H9 (cell line): ENCODE measurements around the gene LONP2. TPM values are rescaled to one million over a fixed set of nuclear protein-coding genes. Genes with fewer than 3 reads are reported as not detected.

ENCODE experiments used
- DNase-seq: peaks from one replicate; pipeline ENCODE4 v3.0.0-alpha.2; 2017
- H2AFZ ChIP-seq: one replicate; pipeline ENCODE4 v1.6.1; 2013; ENCODE audit warnings: mild to moderate bottlenecking, low read length, control low read depth, moderate library complexity
- H2AK5ac ChIP-seq: 2 replicates; pipeline ENCODE4 v1.6.1; 2013; ENCODE audit warnings: low read length, control low read depth, mixed read lengths; ENCODE audit not compliant: insufficient read length
- H2BK120ac ChIP-seq: one replicate; pipeline ENCODE4 v1.6.1; 2013; ENCODE audit warnings: low read depth, mild to moderate bottlenecking, low read length, control low read depth, inconsistent platforms; ENCODE audit not compliant: poor library complexity, severe bottlenecking
- H2BK12ac ChIP-seq: 2 replicates; pipeline ENCODE4 v1.6.1; 2013; ENCODE audit warnings: low read length, control low read depth, mixed read lengths, low read depth; ENCODE audit not compliant: insufficient read length
- H2BK15ac ChIP-seq: 2 replicates; pipeline ENCODE4 v1.6.1; 2013; ENCODE audit warnings: low read depth, low read length, control low read depth
- H2BK20ac ChIP-seq: one replicate; pipeline ENCODE4 v1.6.1; 2013; ENCODE audit warnings: low read depth, mild to moderate bottlenecking, low read length, control low read depth, inconsistent platforms; ENCODE audit not compliant: poor library complexity, severe bottlenecking
- H2BK5ac ChIP-seq: 2 replicates; pipeline ENCODE4 v1.6.1; 2013; ENCODE audit warnings: low read length, control low read depth, mixed read lengths; ENCODE audit not compliant: insufficient read length
- H3K14ac ChIP-seq: 2 replicates; pipeline ENCODE4 v1.6.1; 2013; ENCODE audit warnings: low read length, control low read depth; ENCODE audit not compliant: insufficient read depth
- H3K18ac ChIP-seq: 2 replicates; pipeline ENCODE4 v1.6.1; 2013; ENCODE audit warnings: low read depth, mild to moderate bottlenecking, mixed read lengths, low read length, control low read depth; ENCODE audit not compliant: insufficient read length
- H3K23ac ChIP-seq: 2 replicates; pipeline ENCODE4 v1.6.1; 2013; ENCODE audit warnings: low read length, control low read depth, mixed read lengths, low read depth; ENCODE audit not compliant: insufficient read length
- H3K23me2 ChIP-seq: 2 replicates; pipeline ENCODE4 v1.6.1; 2013; ENCODE audit warnings: low read depth, mild to moderate bottlenecking, mixed read lengths, low read length, control low read depth; ENCODE audit not compliant: insufficient read length, poor library complexity, severe bottlenecking
- H3K27ac ChIP-seq: 2 replicates; pipeline ENCODE4 v1.5.1; 2013; ENCODE audit warnings: low read length, control low read depth, mixed read lengths, low read depth; ENCODE audit not compliant: insufficient read length
- H3K27me3 ChIP-seq: 2 replicates; pipeline ENCODE4 v1.6.1; 2013; ENCODE audit warnings: low read length, control low read depth, inconsistent platforms; ENCODE audit not compliant: insufficient read depth
- H3K4ac ChIP-seq: 2 replicates; pipeline ENCODE4 v1.6.1; 2013; ENCODE audit warnings: low read depth, mild to moderate bottlenecking, control low read depth, inconsistent platforms, low read length, moderate library complexity
- H3K4me1 ChIP-seq: 2 replicates; pipeline ENCODE4 v1.6.1; 2013; ENCODE audit warnings: low read length, control low read depth, inconsistent platforms; ENCODE audit not compliant: insufficient read depth
- H3K4me2 ChIP-seq: 2 replicates; pipeline ENCODE4 v1.6.1; 2013; ENCODE audit warnings: low read length, control low read depth, mixed read lengths; ENCODE audit not compliant: insufficient read length, insufficient read depth
- H3K56ac ChIP-seq: 2 replicates; pipeline ENCODE4 v1.6.1; 2013; ENCODE audit warnings: low read depth, mild to moderate bottlenecking, mixed read lengths, low read length, control low read depth; ENCODE audit not compliant: insufficient read length
- H3K79me1 ChIP-seq: 2 replicates; pipeline ENCODE4 v1.6.1; 2013; ENCODE audit warnings: low read depth, mild to moderate bottlenecking, moderate library complexity, low read length, control low read depth, inconsistent platforms; ENCODE audit not compliant: insufficient read depth, poor library complexity, severe bottlenecking
- H3K79me2 ChIP-seq: 2 replicates; pipeline ENCODE4 v1.6.1; 2013; ENCODE audit warnings: low read length, control low read depth, inconsistent platforms; ENCODE audit not compliant: insufficient read depth
- H3K9ac ChIP-seq: 2 replicates; pipeline ENCODE4 v1.6.1; 2013; ENCODE audit warnings: low read length, control low read depth, mixed read lengths; ENCODE audit not compliant: insufficient read length; ENCODE audit errors: extremely low read depth
- H3K9me3 ChIP-seq: one replicate; pipeline ENCODE4 v1.6.1; 2013; ENCODE audit warnings: low read depth, low read length, inconsistent platforms; ENCODE audit not compliant: control insufficient read depth
- H3T11ph ChIP-seq: one replicate; pipeline ENCODE4 v1.6.1; 2013; ENCODE audit warnings: mild to moderate bottlenecking, low read length, control low read depth, inconsistent platforms
- H4K20me1 ChIP-seq: one replicate; pipeline ENCODE4 v1.6.1; 2013; ENCODE audit not compliant: control insufficient read depth, insufficient read length, insufficient read depth
- H4K5ac ChIP-seq: 2 replicates; pipeline ENCODE4 v1.6.1; 2013; ENCODE audit warnings: low read depth, mild to moderate bottlenecking, mixed read lengths, low read length, control low read depth; ENCODE audit not compliant: insufficient read length
- H4K8ac ChIP-seq: replicated peaks from 2 replicates; pipeline ENCODE4 v1.6.1; 2013; ENCODE audit warnings: low read length, control low read depth, mixed read lengths, low read depth; ENCODE audit not compliant: insufficient read length
- H4K91ac ChIP-seq: 2 replicates; pipeline ENCODE4 v1.6.1; 2013; ENCODE audit warnings: low read depth, mild to moderate bottlenecking, moderate library complexity, mixed read lengths, low read length, control low read depth; ENCODE audit not compliant: insufficient read length
- H3K27ac Mint-ChIP-seq, 3 experiments: 2 replicates in 2 of 3; 3 replicates in 1 of 3; pipeline ENCODE4 v1.8.0; 2020 to 2021; ENCODE audit warnings: mixed read lengths in 3 of 3, mild to moderate bottlenecking in 1 of 3, moderate library complexity in 1 of 3
- H3K27me3 Mint-ChIP-seq: 2 replicates; pipeline ENCODE4 v1.8.0; 2021; ENCODE audit warnings: low read depth, mild to moderate bottlenecking, moderate library complexity, mixed read lengths
- H3K36me3 Mint-ChIP-seq, 3 experiments: 2 replicates in 2 of 3; 3 replicates in 1 of 3; pipeline ENCODE4 v1.8.0; 2020 to 2021; ENCODE audit warnings: low read depth in 3 of 3, mixed read lengths in 3 of 3; ENCODE audit not compliant: insufficient read depth in 1 of 3
- H3K4me1 Mint-ChIP-seq, 2 experiments: 2 replicates each; pipeline ENCODE4 v1.8.0; 2020; ENCODE audit warnings: mixed read lengths in 2 of 2
- H3K4me3 Mint-ChIP-seq, 2 experiments: 2 replicates in 1 of 2; 3 replicates in 1 of 2; pipeline ENCODE4 v1.8.0; 2020 to 2021; ENCODE audit warnings: mild to moderate bottlenecking in 2 of 2, mixed read lengths in 2 of 2, moderate library complexity in 1 of 2
- H3K9me3 Mint-ChIP-seq, 2 experiments: 2 replicates in 1 of 2; 3 replicates in 1 of 2; pipeline ENCODE4 v1.8.0; 2020; ENCODE audit warnings: mild to moderate bottlenecking in 2 of 2, mixed read lengths in 2 of 2, moderate library complexity in 1 of 2
- CTCF ChIP-seq: fragments of 200-600 bp; sonication (generic); conservative IDR thresholded peaks from 3 replicates; pipeline ENCODE4 v1.8.0; 2021; ENCODE audit warnings: antibody characterized with exemption, mild to moderate bottlenecking
- WGBS: extraction: QIAGEN DNeasy Blood & Tissue Kit; methylation state at CpG from one replicate; pipeline ENCODE4 v1.1.7; 2013; ENCODE audit warnings: missing lambda C conversion rate, low lambda C conversion rate, mixed read lengths; ENCODE audit not compliant: insufficient read length; ENCODE audit errors: extremely low coverage; 5-methylcytosine and 5-hydroxymethylcytosine counted together
- total RNA-seq: library from RNA; stranded (reverse); gene quantifications from 2 replicates; pipeline ENCODE4 v1.2.1, GENCODE V29; 2021

The LONP2 gene
- total RNA-seq, 1 experiment from 2014 or later, result 27.8 TPM

- H3K9me3 ChIP-seq, result no peaks in the 10 kb centered on the region
- H3K27ac Mint-ChIP-seq, result no peak overlapping the region
- no peak overlapping the region for H3K4ac ChIP-seq
- H3K14ac ChIP-seq, result no peak overlapping the region
- H3K79me1 ChIP-seq, result no peaks in the 10 kb centered on the region
- no peaks in the 10 kb centered on the region for H3K27me3 Mint-ChIP-seq
- WGBS, result no CpG with 5 or more reads among the region's 5 CpGs
- no peak overlapping the region for H4K91ac ChIP-seq
- no peaks in the 10 kb centered on the region for H3K4me1 ChIP-seq
- H4K20me1 ChIP-seq, result no peaks in the 10 kb centered on the region
- no peak overlapping the region for H3K4me3 Mint-ChIP-seq
- no peak overlapping the region for H2BK20ac ChIP-seq
- no peaks in the 10 kb centered on the region for H3K79me2 ChIP-seq
- TF ChIP-seq CTCF, result no peak
- H3K4me2 ChIP-seq, result no peak overlapping the region
- H2BK5ac ChIP-seq, result no peak overlapping the region
- H3K18ac ChIP-seq, result no peak overlapping the region
- H2AFZ ChIP-seq, result no peak overlapping the region
- no peak overlapping the region for H2BK15ac ChIP-seq
- no peak overlapping the region for H3K9ac ChIP-seq
- no peak overlapping the region for H3K56ac ChIP-seq
- no peak overlapping the region for H4K5ac ChIP-seq
- no peak overlapping the region for H3K23ac ChIP-seq
- peaks cover 0 to 11% of the 10 kb centered on the region in 2 experiments; a peak in 2 of 4 replicates for H3K4me1 Mint-ChIP-seq
- no peak overlapping the region for H3K27ac ChIP-seq
- DNase-seq, result no peak
- no peak overlapping the region for H3T11ph ChIP-seq
- no peaks in the 10 kb centered on the region for H3K27me3 ChIP-seq
- no peak overlapping the region for H4K8ac ChIP-seq
- no peak overlapping the region for H2BK12ac ChIP-seq
- no peaks in the 10 kb centered on the region for H3K23me2 ChIP-seq
- no peak overlapping the region for H2AK5ac ChIP-seq
- H3K36me3 Mint-ChIP-seq, result peaks cover 2 to 11% (median 5%) of the 10 kb centered on the region in 3 experiments; a peak in 5 of 7 replicates
- no peak overlapping the region for H2BK120ac ChIP-seq
- no peaks in the 10 kb centered on the region for H3K9me3 Mint-ChIP-seq
These were observed 6.6 kb downstream of the LONP2 start for GRCh38 chr16:48250520-48251278.
